SIG-M5 (cell line): ENCODE data around the gene CDR2.
"Not testable (repeated sequence)": the region's sequence is repeated elsewhere in the genome, so short reads cannot be mapped to it uniquely, and the experiment has no call there.

ENCODE experiments used
- DNase-seq: peaks from one replicate; lab custom pipeline; 2025; lab: John Stamatoyannopoulos, UW

The CDR2 gene

GRCh38 chr16:22352723-22353122 lies 21.7 kb downstream of the CDR2 start:
- no peak for DNase-seq

- no peak for DNase-seq
These were observed 22.3 kb downstream of the CDR2 start for GRCh38 chr16:22352140-22352539.

GRCh38 chr16:22351017-22351416 lies 23.4 kb downstream of the CDR2 start:
- DNase-seq: not testable (repeated sequence)

GRCh38 chr16:22348291-22348690 lies 26.1 kb downstream of the CDR2 start:
- DNase-seq: no peak

GRCh38 chr16:22347100-22347820 lies 27.2 kb downstream of the CDR2 start:
- DNase-seq: no peak

- no peak for DNase-seq
These were observed 27.9 kb downstream of the CDR2 start for GRCh38 chr16:22346483-22346882.

- DNase-seq: no peak
These were observed 32.3 kb downstream of the CDR2 start for GRCh38 chr16:22342082-22342481.

- no peak for DNase-seq
These were observed 33.5 kb downstream of the CDR2 start for GRCh38 chr16:22340945-22341344.

- no peak for DNase-seq
These were observed 36.4 kb downstream of the CDR2 start for GRCh38 chr16:22337849-22338635.

- no peak for DNase-seq
These were observed 37.4 kb downstream of the CDR2 start for GRCh38 chr16:22337045-22337444.

GRCh38 chr16:22336581-22336980 lies 37.8 kb downstream of the CDR2 start:
- DNase-seq: no peak

GRCh38 chr16:22335668-22336246 lies 38.7 kb downstream of the CDR2 start:
- DNase-seq: no peak

- no peak for DNase-seq
These were observed 40.9 kb downstream of the CDR2 start for GRCh38 chr16:22333457-22333994.

- no peak for DNase-seq
These were observed 44.1 kb downstream of the CDR2 start for GRCh38 chr16:22330326-22330725.

GRCh38 chr16:22329199-22329695 lies 45.2 kb downstream of the CDR2 start:
- no peak for DNase-seq

- no peak for DNase-seq
These were observed 46.2 kb downstream of the CDR2 start for GRCh38 chr16:22328081-22328725.

GRCh38 chr16:22327446-22327775 lies 47.0 kb downstream of the CDR2 start:
- DNase-seq: no peak

- no peak for DNase-seq
These were observed 47.5 kb downstream of the CDR2 start for GRCh38 chr16:22326771-22327445.

- no peak for DNase-seq
These were observed 48.1 kb downstream of the CDR2 start for GRCh38 chr16:22326369-22326652.

- no peak for DNase-seq
These were observed 48.6 kb downstream of the CDR2 start for GRCh38 chr16:22325598-22326368.
